T-cell (primary cell): ENCODE results near the gene IL4R. TPM values are rescaled to one million over a fixed set of nuclear protein-coding genes. Genes with fewer than 3 reads are reported as not detected.
A peak's percentile ranks its signal among the peaks of the same experiment; 100 is the strongest.

Experiments
- ATAC-seq, 4 experiments: fragments of 200-7000 bp in 3 of 4; fragments of 150-1000 bp in 1 of 4; cut with Tn5 transposase; replicated peaks in 1 of 4; 1 replicate in 3 of 4; 2 replicates in 1 of 4; pipeline ENCODE4 v1.10.0; 2021; ENCODE audit warnings: moderate library complexity in 3 of 4, mild to moderate bottlenecking in 2 of 4, moderate number of reproducible peaks in 1 of 4
- CTCF ChIA-PET, 2 donors: fragments of 300-600 bp; sonication (Branson Sonifier 250); formaldehyde crosslinking; loops; one replicate each; lab custom pipeline; 2022; ENCODE audit warnings: antibody characterized with exemption in 2 of 2; lab: Charles Lee
- POLR2A ChIA-PET, 2 donors: fragments of 300-600 bp; sonication (Branson Sonifier 250); formaldehyde crosslinking; loops; one replicate each; lab custom pipeline; 2022; ENCODE audit warnings: antibody characterized with exemption in 2 of 2; lab: Charles Lee
- DNase-seq, 35 experiments: peaks; one replicate each; pipeline versions ENCODE4 v3.0.0 to v3.0.0-alpha.2; 2013 to 2023
- H3K27ac ChIP-seq: one replicate; pipeline ENCODE4 v1.5.1; 2013; ENCODE audit warnings: low read length
- H3K27me3 ChIP-seq, 2 experiments: replicated peaks in 1 of 2; 1 replicate in 1 of 2; 2 replicates in 1 of 2; pipeline versions ENCODE4 v1.6.1 to v1.7.0; 2013; ENCODE audit warnings: low read length in 1 of 2, mixed read lengths in 1 of 2; ENCODE audit not compliant: control insufficient read depth in 2 of 2, insufficient read depth in 2 of 2; ENCODE audit errors: extremely low read depth in 1 of 2
- H3K36me3 ChIP-seq, 2 donors: 1 replicate in 1 of 2; 2 replicates in 1 of 2; pipeline versions ENCODE4 v1.6.1 to v1.7.0; 2013; ENCODE audit warnings: low read length in 1 of 2; ENCODE audit not compliant: control insufficient read depth in 2 of 2, insufficient read depth in 1 of 2; ENCODE audit errors: extremely low read depth in 1 of 2
- H3K4me1 ChIP-seq, 2 experiments: 1 replicate in 1 of 2; 2 replicates in 1 of 2; pipeline versions ENCODE4 v1.6.1 to v1.7.0; 2013; ENCODE audit warnings: low read length in 2 of 2, mixed read lengths in 1 of 2; ENCODE audit not compliant: insufficient read depth in 2 of 2, control insufficient read depth in 1 of 2; ENCODE audit errors: extremely low read depth in 1 of 2
- H3K4me3 ChIP-seq, 2 donors: 1 replicate in 1 of 2; 2 replicates in 1 of 2; pipeline versions ENCODE4 v1.5.1 to v1.7.0; 2013; ENCODE audit warnings: mild to moderate bottlenecking in 2 of 2, low read length in 1 of 2, moderate library complexity in 1 of 2; ENCODE audit not compliant: control insufficient read depth in 1 of 2; ENCODE audit errors: extremely low read depth in 1 of 2
- H3K9me3 ChIP-seq: 2 replicates; pipeline ENCODE4 v1.7.0; 2013
- H3K27ac Mint-ChIP-seq, 2 donors: one replicate each; pipeline ENCODE4 v1.8.0; 2020 to 2021; ENCODE audit warnings: mild to moderate bottlenecking in 2 of 2, mixed read lengths in 2 of 2
- H3K27me3 Mint-ChIP-seq, 2 donors: one replicate each; pipeline ENCODE4 v1.8.0; 2021 to 2022; ENCODE audit warnings: mixed read lengths in 2 of 2
- H3K36me3 Mint-ChIP-seq: one replicate; pipeline ENCODE4 v1.8.0; 2021; ENCODE audit warnings: mixed read lengths
- H3K4me1 Mint-ChIP-seq, 3 donors: one replicate each; pipeline ENCODE4 v1.8.0; 2020 to 2022; ENCODE audit warnings: mixed read lengths in 3 of 3, mild to moderate bottlenecking in 1 of 3
- H3K4me3 Mint-ChIP-seq, 3 donors: one replicate each; pipeline ENCODE4 v1.8.0; 2020 to 2022; ENCODE audit warnings: mild to moderate bottlenecking in 3 of 3, mixed read lengths in 3 of 3, moderate library complexity in 3 of 3
- H3K9me3 Mint-ChIP-seq, 3 donors: one replicate each; pipeline ENCODE4 v1.8.0; 2020 to 2022; ENCODE audit warnings: mixed read lengths in 3 of 3
- WGBS: methylation state at CpG from one replicate; pipeline ENCODE4 v1.1.5; 2013; ENCODE audit warnings: missing lambda C conversion rate; ENCODE audit not compliant: insufficient coverage; 5-methylcytosine and 5-hydroxymethylcytosine counted together
- total RNA-seq, 35 experiments: library from RNA in 6 of 35; stranded (reverse) in 6 of 35; fragments of 120-200 nt in 1 of 35; gene quantifications; one replicate each; pipeline versions ENCODE4 v1.2.1 to v1.2.4 and lab custom pipeline; 2013 to 2026

Gene IL4R
- total RNA-seq, 5 donors from 2014 or later (not counting 1 experiment from before 2014, with no cell fraction given) = 186 to 281 (median 221) TPM

GRCh38 chr16:27402964-27403600 lies 89.3 kb downstream of the IL4R start:
- Histone ChIP-seq H3K9me3 (no peaks in the 10 kb centered on the region), H3K4me3 (peak overlapping the region; percentile 90 to 98), H3K4me1 (peaks cover 28 to 74% of the 10 kb centered on the region in 2 experiments), H3K36me3 (no peaks in the 10 kb centered on the region), H3K27ac (peak overlapping the region; percentile 83), H3K27me3 (no peaks in the 10 kb centered on the region)
- Mint-ChIP-seq H3K4me1 (peaks cover 70 to 86% (median 85%) of the 10 kb centered on the region in 3 donors), H3K27ac (peak overlapping the region; percentile 96 to 97), H3K27me3 (no peaks in the 10 kb centered on the region), H3K9me3 (no peaks in the 10 kb centered on the region), H3K36me3 (peaks cover 2% of the 10 kb centered on the region), H3K4me3 (peak overlapping the region; percentile 88 to 99 (median 92))
- ChIA-PET CTCF (interaction anchor here (0.6 to 3.2 kb wide), 4 partner anchors 24 to 293 kb away, joined by 3 to 17 read pairs (median 4); no protein-coding TSS in a partner anchor), POLR2A (interaction anchor here (1.4 to 6.8 kb wide), 5 partner anchors 35 to 168 kb away, joined by 5 to 88 read pairs (median 9); partner anchors contain the start of genes GTF3C1 (in 1 of the 2) and KATNIP (in 1 of the 2))
- ATAC-seq (no peak), DNase-seq (peak in 13 of 35 experiments; percentile 19 to 58 (median 32))
- 3% methylated on average over 18 of the region's 20 CpGs for WGBS

DNA sequence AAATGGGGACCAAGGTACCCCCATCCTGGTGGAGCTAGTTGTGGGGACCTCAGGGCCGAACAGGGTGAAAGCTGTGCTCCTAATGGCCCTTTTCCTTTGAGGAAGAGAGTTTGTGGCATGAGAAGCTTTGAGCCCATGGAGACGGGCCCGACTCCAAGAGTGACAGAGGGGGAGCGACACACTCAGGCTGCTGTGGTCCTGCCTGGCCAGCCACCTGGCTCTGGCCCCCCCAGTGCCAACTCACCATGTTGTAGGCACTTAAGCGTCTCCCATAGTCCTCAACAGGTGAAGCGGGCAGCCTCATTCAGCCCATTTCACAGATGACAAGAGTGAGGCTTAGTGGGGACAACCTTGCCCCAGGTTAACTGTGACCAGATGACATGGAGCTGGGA lies 89.8 kb downstream of the IL4R start:
- H3K27me3 ChIP-seq = no peaks in the 10 kb centered on the region
- no peaks in the 10 kb centered on the region for H3K27me3 Mint-ChIP-seq
- DNase-seq = no peak
- POLR2A ChIA-PET = interaction anchor here (0.6 to 6.8 kb wide), 6 partner anchors 18 to 169 kb away, joined by 3 to 88 read pairs (median 7); no protein-coding TSS in a partner anchor
- no peaks in the 10 kb centered on the region for H3K9me3 ChIP-seq
- peaks cover 32 to 79% of the 10 kb centered on the region in 2 experiments for H3K4me1 ChIP-seq
- CTCF ChIA-PET = interaction anchor here in 1 of 2 donors (0.9 to 3.2 kb wide), 3 partner anchors 23 to 43 kb away, joined by 3 to 17 read pairs (median 3); no protein-coding TSS in a partner anchor
- no peak for ATAC-seq
- H3K4me3 ChIP-seq = peak overlapping the region; percentile 90 to 98
- H3K27ac Mint-ChIP-seq = peak overlapping the region; percentile 96 to 97
- H3K36me3 Mint-ChIP-seq = peaks cover 5% of the 10 kb centered on the region
- peak overlapping the region; percentile 88 to 99 (median 92) for H3K4me3 Mint-ChIP-seq
- 19% methylated on average over 4 of the region's 6 CpGs for WGBS
- H3K27ac ChIP-seq = peak overlapping the region; percentile 83
- H3K9me3 Mint-ChIP-seq = no peaks in the 10 kb centered on the region
- H3K36me3 ChIP-seq = no peaks in the 10 kb centered on the region
- peaks cover 74 to 90% (median 87%) of the 10 kb centered on the region in 3 donors for H3K4me1 Mint-ChIP-seq

DNA sequence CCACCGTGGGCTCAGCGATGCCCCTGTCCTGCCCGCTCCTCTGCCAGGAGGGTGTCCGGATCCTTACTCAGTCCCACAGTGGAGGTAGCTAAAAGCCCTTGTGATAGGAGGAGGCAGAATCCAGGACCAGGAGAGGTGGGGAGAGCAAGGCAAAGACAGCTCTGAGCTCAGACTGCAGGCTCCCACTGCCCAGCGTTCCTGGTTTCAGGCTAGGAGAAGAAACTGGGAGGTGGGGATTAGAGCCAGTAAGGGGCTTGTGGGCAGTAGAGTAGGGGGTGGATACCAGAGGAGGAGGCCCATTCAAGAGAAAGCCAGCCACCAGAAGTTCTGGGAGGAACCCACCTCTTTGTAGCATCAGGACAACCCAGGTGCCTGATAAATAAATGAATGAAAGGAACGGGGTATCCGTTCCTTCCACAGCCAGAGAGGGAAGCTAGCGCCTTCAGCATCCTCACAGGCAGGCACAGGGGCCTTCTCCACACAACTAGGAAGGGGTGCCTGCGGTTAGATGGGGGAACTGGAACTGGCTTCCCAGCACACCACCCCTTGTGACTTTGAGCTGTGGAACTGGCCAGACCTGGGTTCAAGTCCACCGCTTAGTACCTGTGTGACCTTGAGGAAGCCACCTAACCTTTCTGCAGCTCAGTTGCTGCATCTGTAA lies 90.5 kb downstream of the IL4R start:
- no peaks in the 10 kb centered on the region for H3K9me3 Mint-ChIP-seq
- CTCF ChIA-PET = interaction anchor here in 1 of 2 donors (0.9 to 1.2 kb wide), 4 partner anchors 18 to 169 kb away, joined by 3 to 4 read pairs (median 3); no protein-coding TSS in a partner anchor
- peak overlapping the region; percentile 96 to 97 for H3K27ac Mint-ChIP-seq
- H3K27ac ChIP-seq = peak overlapping the region; percentile 83
- H3K36me3 Mint-ChIP-seq = peaks cover 5% of the 10 kb centered on the region
- H3K9me3 ChIP-seq = no peaks in the 10 kb centered on the region
- POLR2A ChIA-PET = interaction anchor here (0.6 to 6.8 kb wide), 11 partner anchors 14 to 169 kb away, joined by 3 to 88 read pairs (median 5); no protein-coding TSS in a partner anchor
- H3K27me3 Mint-ChIP-seq = no peaks in the 10 kb centered on the region
- H3K4me3 ChIP-seq = peak overlapping the region; percentile 90 to 98
- H3K27me3 ChIP-seq = no peaks in the 10 kb centered on the region
- peaks cover 77 to 91% (median 90%) of the 10 kb centered on the region in 3 donors for H3K4me1 Mint-ChIP-seq
- WGBS = 35% methylated on average over 3 of the region's 10 CpGs
- peak in 1 of 35 experiments; percentile 33 for DNase-seq
- no peak for ATAC-seq
- peaks cover 36 to 81% of the 10 kb centered on the region in 2 experiments for H3K4me1 ChIP-seq
- no peaks in the 10 kb centered on the region for H3K36me3 ChIP-seq
- H3K4me3 Mint-ChIP-seq = peak overlapping the region; percentile 88 to 99 (median 92)

DNA sequence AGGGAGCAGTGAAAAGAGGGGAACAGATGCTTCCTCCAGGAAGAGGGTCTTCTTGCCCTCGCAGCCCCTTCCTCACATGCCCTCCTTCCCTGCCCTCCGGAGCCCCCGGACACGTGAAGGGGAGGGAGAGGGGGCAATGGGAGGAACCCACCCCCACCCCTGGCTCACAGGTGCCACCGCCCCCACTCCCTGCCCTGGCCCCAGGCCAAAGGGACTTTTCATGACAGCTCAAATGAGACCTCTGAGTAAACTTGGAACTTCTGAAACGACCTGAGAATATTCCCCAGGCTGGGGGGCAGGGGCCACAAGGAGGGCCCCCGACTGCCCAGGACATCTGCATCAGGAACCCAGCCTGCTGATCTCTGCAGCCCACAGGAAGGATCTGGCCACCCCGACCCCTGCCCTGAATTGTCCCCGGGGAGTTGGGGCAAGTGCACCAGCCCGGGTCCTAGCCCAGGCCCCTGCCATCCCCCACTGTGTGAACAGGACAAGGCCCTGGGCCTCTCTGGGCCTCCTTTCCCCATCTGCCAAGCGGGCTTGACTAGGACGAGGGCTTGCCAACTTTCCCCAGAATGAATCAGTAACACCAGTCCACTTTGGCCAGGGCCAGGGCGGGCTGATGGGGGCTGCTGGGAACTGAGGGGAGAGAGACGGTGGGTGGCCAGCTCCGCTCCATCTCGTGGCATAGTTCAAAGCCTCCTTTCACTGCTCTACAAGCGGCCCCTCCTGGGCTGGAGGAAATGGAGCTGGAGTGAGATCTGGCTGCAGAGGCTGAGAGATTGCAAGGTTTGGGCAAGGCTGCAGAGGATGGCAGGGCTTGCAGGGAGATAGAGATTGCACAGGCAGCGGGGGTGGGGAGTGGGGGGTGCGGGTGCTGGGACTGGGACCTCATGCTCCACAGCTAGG lies 92.0 kb downstream of the IL4R start:
- ATAC-seq = no peak
- 10% methylated on average over 13 of the region's 19 CpGs for WGBS
- H3K9me3 Mint-ChIP-seq = no peaks in the 10 kb centered on the region

DNA sequence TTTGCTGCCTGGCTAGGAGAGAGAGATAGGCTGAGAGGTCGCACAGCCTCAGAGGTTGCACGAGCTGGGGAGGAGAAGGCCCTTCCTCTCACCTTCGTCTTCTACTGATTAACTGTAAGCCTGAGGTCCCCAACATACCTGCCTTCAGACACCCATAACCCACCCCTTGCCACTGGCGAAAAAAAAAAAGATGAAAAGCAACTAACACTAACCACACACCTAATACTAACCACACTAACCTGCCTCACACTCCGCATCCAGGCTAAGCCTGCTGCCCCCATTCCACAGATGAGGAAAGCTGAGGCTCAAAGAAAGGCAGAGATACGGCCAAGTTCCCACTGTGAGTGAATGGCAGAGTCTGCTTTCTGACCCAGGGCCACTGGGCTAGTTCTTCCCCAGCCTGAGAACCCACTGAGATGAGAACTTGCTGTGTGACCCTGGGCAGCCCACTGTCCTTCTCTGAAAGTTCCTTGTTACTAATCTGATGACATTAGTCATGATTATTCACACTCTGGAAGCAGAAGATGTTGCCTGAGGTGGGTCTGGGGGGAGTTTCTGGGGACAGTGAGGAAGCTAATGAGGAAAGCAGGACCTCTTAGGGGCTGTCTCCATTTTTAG lies 92.8 kb downstream of the IL4R start:
- H3K36me3 Mint-ChIP-seq = peaks cover 17% of the 10 kb centered on the region
- Histone ChIP-seq H3K36me3 (peaks cover 0 to 6% of the 10 kb centered on the region in 2 donors), H3K27ac (peak overlapping the region; percentile 73), H3K9me3 (no peaks in the 10 kb centered on the region), H3K4me3 (peak overlapping the region; percentile 40 to 68), H3K4me1 (peaks cover 30 to 73% of the 10 kb centered on the region in 2 experiments), H3K27me3 (no peaks in the 10 kb centered on the region)
- H3K4me3 Mint-ChIP-seq = peak overlapping the region; percentile 69 to 92 (median 88)
- ChIA-PET CTCF (interaction anchor here (0.5 to 3.0 kb wide), 5 partner anchors 31 to 253 kb away, joined by 3 to 12 read pairs (median 3); no protein-coding TSS in a partner anchor), POLR2A (interaction anchor here (0.6 to 6.8 kb wide), 7 partner anchors 15 to 232 kb away, joined by 3 to 88 read pairs (median 4); no protein-coding TSS in a partner anchor)
- 13% methylated on average over 1 of the region's 6 CpGs for WGBS
- peak overlapping the region; percentile 87 to 93 for H3K27ac Mint-ChIP-seq
- H3K9me3 Mint-ChIP-seq = no peaks in the 10 kb centered on the region
- peak in 1 of 35 experiments; percentile 35 for DNase-seq
- peaks cover 84 to 91% (median 91%) of the 10 kb centered on the region in 3 donors for H3K4me1 Mint-ChIP-seq
- no peaks in the 10 kb centered on the region for H3K27me3 Mint-ChIP-seq
- no peak for ATAC-seq

More for the DNA sequence above, 92.0 kb downstream of the IL4R start:
- Histone ChIP-seq H3K36me3 (peaks cover 0 to 6% of the 10 kb centered on the region in 2 donors), H3K27me3 (no peaks in the 10 kb centered on the region), H3K9me3 (no peaks in the 10 kb centered on the region), H3K4me1 (peaks cover 34 to 81% of the 10 kb centered on the region in 2 experiments), H3K27ac (peak overlapping the region; percentile 73), H3K4me3 (peak overlapping the region; percentile 40 to 68)
- Mint-ChIP-seq H3K27ac (peak overlapping the region; percentile 93 to 97), H3K4me3 (peak overlapping the region; percentile 88 to 99 (median 92)), H3K4me1 (peaks cover 87 to 93% (median 91%) of the 10 kb centered on the region in 3 donors), H3K36me3 (peaks cover 15% of the 10 kb centered on the region), H3K27me3 (no peaks in the 10 kb centered on the region)
- peak in 9 of 35 experiments; percentile 25 to 64 (median 38) for DNase-seq
- ChIA-PET POLR2A (interaction anchor here (0.6 to 6.8 kb wide), 12 partner anchors 14 to 231 kb away, joined by 3 to 88 read pairs (median 3); no protein-coding TSS in a partner anchor), CTCF (interaction anchor here in 1 of 2 donors (0.9 to 3.0 kb wide), 5 partner anchors 16 to 171 kb away, joined by 3 to 12 read pairs (median 3); no protein-coding TSS in a partner anchor)
